Loucy (cell line): Measurements from ENCODE around the gene ELMO1.

Experiments used
- CTCF ChIP-seq: fragments of 200-600 bp; sonication (generic); conservative IDR thresholded peaks from 2 replicates; pipeline ENCODE4 v1.5.1; 2014; ENCODE audit warnings: mild to moderate bottlenecking, antibody characterized with exemption, low read length
- EZH2phosphoT487 ChIP-seq: fragments of 200-600 bp; IDR thresholded peaks from 2 replicates; pipeline ENCODE4 v1.6.1; 2018; ENCODE audit warnings: antibody characterized with exemption, mild to moderate bottlenecking, moderate library complexity, borderline replicate concordance

GRCh38 chr7:37215290-37215923 lies 233.3 kb downstream of the ELMO1 start:
- no peak for TF ChIP-seq EZH2phosphoT487
- no peak for TF ChIP-seq CTCF
